ENCODE measurements around the gene LRPPRC. TPM values are rescaled to one million over a fixed set of nuclear protein-coding genes. Genes with fewer than 3 reads are reported as not detected.
"Not testable (repeated sequence)": the region's sequence is repeated elsewhere in the genome, so short reads cannot be mapped to it uniquely, and the experiment has no call there.

LRPPRC gene
- total and polyA plus RNA-seq, 2 experiments from 2014 or later = 163 to 200 TPM

- H3K4me1 Mint-ChIP-seq; H4K20me1 ChIP-seq (replicated peaks; ENCODE audit: insufficient read depth); H3K4me3 Mint-ChIP-seq; H3K27ac Mint-ChIP-seq; H3K9me2 ChIP-seq (ENCODE audit: insufficient read depth); H3K9me3 Mint-ChIP-seq; H3K4me1 ChIP-seq (ENCODE audit: insufficient read depth); H3K4me2 ChIP-seq; H3K27me3 Mint-ChIP-seq (ENCODE audit: insufficient read depth, low read depth, poor library complexity); H3K4me3 ChIP-seq; DNase-seq (ENCODE audit: low spot score); H2AFZ ChIP-seq; H3K27me3 ChIP-seq (ENCODE audit: insufficient read depth); ATAC-seq; H3F3A ChIP-seq (replicated peaks; ENCODE audit: low read depth): not testable (repeated sequence)
- peaks cover 67% of the 10 kb centered on the region for H3K36me3 Mint-ChIP-seq (ENCODE audit: low read depth)
- H3K27ac ChIP-seq (ENCODE audit: low read depth) = 0 out of 2 replicates have a peak overlapping the region, but pooled peaks have one; percentile 14
- peaks cover 27% of the 10 kb centered on the region; the same call in 1 of the 2 replicates for H3K36me3 ChIP-seq (ENCODE audit: insufficient read depth)
- 0 out of 2 replicates have a peak, but pooled peaks cover 12% of the 10 kb centered on the region for H3K79me2 ChIP-seq (replicated peaks; ENCODE audit: insufficient read depth)
These were observed 84.5 kb downstream of the LRPPRC start for GRCh38 chr2:43911136-43911790.

- H4K20me1 ChIP-seq (replicated peaks; ENCODE audit: insufficient read depth) = 0 out of 2 replicates have a peak, but pooled peaks cover 4% of the 10 kb centered on the region
- no peak overlapping the region for H3K4me3 Mint-ChIP-seq
- H3K4me1 ChIP-seq (ENCODE audit: insufficient read depth) = no peaks in the 10 kb centered on the region
- H3K36me3 ChIP-seq (ENCODE audit: insufficient read depth) = peaks cover 14% of the 10 kb centered on the region
- no peaks in the 10 kb centered on the region for H3K9me2 ChIP-seq (ENCODE audit: insufficient read depth)
- no peak overlapping the region for H3K4me2 ChIP-seq
- ATAC-seq (no peak), DNase-seq (ENCODE audit: low spot score) (no peak)
- H3K9me3 Mint-ChIP-seq = no peaks in the 10 kb centered on the region
- H3K27me3 ChIP-seq (ENCODE audit: insufficient read depth) = no peaks in the 10 kb centered on the region
- no peaks in the 10 kb centered on the region for H3K4me1 Mint-ChIP-seq
- peaks cover 64% of the 10 kb centered on the region for H3K36me3 Mint-ChIP-seq (ENCODE audit: low read depth)
- H3K27ac Mint-ChIP-seq = peak overlapping the region; percentile 17
- no peaks in the 10 kb centered on the region for H3K27me3 Mint-ChIP-seq (ENCODE audit: insufficient read depth, low read depth, poor library complexity)
- no peaks in the 10 kb centered on the region for H3F3A ChIP-seq (replicated peaks; ENCODE audit: low read depth)
- H3K79me2 ChIP-seq (replicated peaks; ENCODE audit: insufficient read depth) = 0 out of 2 replicates have a peak, but pooled peaks cover 12% of the 10 kb centered on the region
- H3K27ac ChIP-seq (ENCODE audit: low read depth) = no peak overlapping the region
- no peak overlapping the region for H3K4me3 ChIP-seq
- H2AFZ ChIP-seq = no peak overlapping the region
- TF ChIP-seq ZNF331 (CRISPR knock-in tag; IDR thresholded peaks at IDR 0.05; ENCODE audit: low read depth) = no peak
- TF ChIP-seq EZH2 (IDR thresholded peaks at IDR 0.05; ENCODE audit: low read depth, unreplicated experiment) = no peak
- no peak for TF ChIP-seq CTCF (conservative IDR thresholded peaks at IDR 0.05; ENCODE audit: low read depth in 2 of 2)
- no peak for TF ChIP-seq REST (IDR thresholded peaks at IDR 0.05; ENCODE audit: unreplicated experiment)
- no peak for TF ChIP-seq ETS1 (IDR thresholded peaks at IDR 0.05)
- no peak for TF ChIP-seq ZNF114 (CRISPR knock-in tag; IDR thresholded peaks at IDR 0.05)
- no peak for TF ChIP-seq STAT1 (IDR thresholded peaks at IDR 0.05; ENCODE audit: unreplicated experiment)
- TF ChIP-seq JUNB (IDR thresholded peaks at IDR 0.05; ENCODE audit: unreplicated experiment) = no peak
These were observed 89.2 kb downstream of the LRPPRC start for GRCh38 chr2:43906448-43907109.
